ENCODE data around the gene SETD4.

The SETD4 gene

GRCh38 chr21:35994613-35995012, 65.7 kb downstream of the SETD4 start:
- no peak overlapping the region for H3K9ac ChIP-seq (ENCODE audit: low read depth, low read length)
- no peak overlapping the region for H3K4me3 ChIP-seq (ENCODE audit: low read length)
- no peaks in the 10 kb centered on the region for H3K27me3 ChIP-seq (ENCODE audit: insufficient read depth, low read length)
- no peaks in the 10 kb centered on the region for H3K9me3 ChIP-seq (ENCODE audit: insufficient read depth, low read depth, low read length)
- no peaks in the 10 kb centered on the region for H3K36me3 ChIP-seq (ENCODE audit: insufficient read depth, low read depth, low read length)
- no peak overlapping the region for H3K27ac ChIP-seq (ENCODE audit: low read length)
- H3K4me1 ChIP-seq (ENCODE audit: insufficient read depth, low read length) = no peaks in the 10 kb centered on the region

- no peaks in the 10 kb centered on the region for H3K27me3 ChIP-seq (ENCODE audit: insufficient read depth, low read length)
- H3K27ac ChIP-seq (ENCODE audit: low read length) = no peak overlapping the region
- no peaks in the 10 kb centered on the region for H3K9me3 ChIP-seq (ENCODE audit: insufficient read depth, low read depth, low read length)
- no peak overlapping the region for H3K9ac ChIP-seq (ENCODE audit: low read depth, low read length)
- H3K4me1 ChIP-seq (ENCODE audit: insufficient read depth, low read length) = no peaks in the 10 kb centered on the region
- H3K4me3 ChIP-seq (ENCODE audit: low read length) = no peak overlapping the region
- no peaks in the 10 kb centered on the region for H3K36me3 ChIP-seq (ENCODE audit: insufficient read depth, low read depth, low read length)
Observed at GRCh38 chr21:35993875-35994490, 66.3 kb downstream of the SETD4 start.

- no peak overlapping the region for H3K9ac ChIP-seq (ENCODE audit: low read depth, low read length)
- no peaks in the 10 kb centered on the region for H3K36me3 ChIP-seq (ENCODE audit: insufficient read depth, low read depth, low read length)
- H3K4me3 ChIP-seq (ENCODE audit: low read length) = no peak overlapping the region
- H3K9me3 ChIP-seq (ENCODE audit: insufficient read depth, low read depth, low read length) = no peaks in the 10 kb centered on the region
- H3K4me1 ChIP-seq (ENCODE audit: insufficient read depth, low read length) = no peaks in the 10 kb centered on the region
- H3K27ac ChIP-seq (ENCODE audit: low read length) = no peak overlapping the region
- H3K27me3 ChIP-seq (ENCODE audit: insufficient read depth, low read length) = no peaks in the 10 kb centered on the region
Observed at GRCh38 chr21:35991131-35991530, 69.2 kb downstream of the SETD4 start.

DNA sequence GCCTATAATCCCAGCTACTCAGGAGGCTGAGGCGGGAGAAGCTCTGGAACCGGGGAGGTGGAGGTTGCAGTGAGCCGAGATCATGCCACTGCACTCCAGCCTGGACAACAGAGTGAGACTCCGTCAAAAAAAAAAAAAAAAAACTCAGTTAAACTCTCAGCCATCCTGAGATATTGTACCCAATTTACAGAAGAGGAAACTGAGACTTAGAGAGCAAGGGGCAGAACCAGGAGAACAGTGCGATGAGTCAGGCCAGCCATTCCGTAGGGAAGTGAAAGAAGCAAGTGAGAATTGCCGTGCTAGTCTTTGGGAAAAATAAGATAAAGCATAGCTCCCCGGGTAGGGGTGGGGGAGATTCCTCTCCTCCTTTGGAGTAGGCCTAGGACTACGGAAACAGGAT, 69.7 kb downstream of the SETD4 start:
- H3K27ac ChIP-seq (ENCODE audit: low read length) = no peak overlapping the region
- no peak overlapping the region for H3K4me3 ChIP-seq (ENCODE audit: low read length)
- no peaks in the 10 kb centered on the region for H3K27me3 ChIP-seq (ENCODE audit: insufficient read depth, low read length)
- H3K36me3 ChIP-seq (ENCODE audit: insufficient read depth, low read depth, low read length) = no peaks in the 10 kb centered on the region
- no peak overlapping the region for H3K9ac ChIP-seq (ENCODE audit: low read depth, low read length)
- no peaks in the 10 kb centered on the region for H3K4me1 ChIP-seq (ENCODE audit: insufficient read depth, low read length)
- H3K9me3 ChIP-seq (ENCODE audit: insufficient read depth, low read depth, low read length) = no peaks in the 10 kb centered on the region

DNA sequence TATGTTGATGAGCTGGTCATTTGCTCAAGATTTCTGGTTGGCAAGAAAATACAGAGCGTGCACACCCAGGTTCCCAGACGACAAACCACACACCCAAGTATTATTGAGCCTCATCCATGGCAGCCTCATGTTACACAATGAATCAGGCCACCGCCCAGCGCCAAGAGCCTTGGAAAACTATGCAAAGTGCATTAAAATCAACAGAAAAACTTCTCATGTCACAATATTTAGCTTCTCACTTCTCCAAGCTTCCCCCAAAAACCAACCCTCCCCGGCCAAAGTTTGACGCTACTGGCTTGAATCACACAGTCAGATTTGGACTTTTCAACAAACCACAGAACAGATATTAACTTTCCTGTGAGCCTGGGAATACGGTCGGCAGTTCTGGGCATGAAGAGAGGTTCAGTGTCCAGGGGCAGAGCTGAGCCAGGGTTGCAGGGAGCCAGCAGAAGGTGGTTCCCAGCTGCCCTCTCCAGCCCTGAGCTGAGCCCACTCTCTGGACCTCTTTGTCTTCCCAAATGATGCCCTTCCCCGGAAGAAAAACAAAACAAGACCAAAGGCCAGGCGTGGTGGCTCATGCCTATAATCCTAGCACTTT, 71.1 kb downstream of the SETD4 start:
- Histone ChIP-seq H3K36me3 (ENCODE audit: insufficient read depth, low read depth, low read length) (no peaks in the 10 kb centered on the region), H3K9ac (ENCODE audit: low read depth, low read length) (no peak overlapping the region), H3K4me3 (ENCODE audit: low read length) (no peak overlapping the region), H3K4me1 (ENCODE audit: insufficient read depth, low read length) (no peaks in the 10 kb centered on the region), H3K27me3 (ENCODE audit: insufficient read depth, low read length) (no peaks in the 10 kb centered on the region), H3K27ac (ENCODE audit: low read length) (no peak overlapping the region), H3K9me3 (ENCODE audit: insufficient read depth, low read depth, low read length) (no peaks in the 10 kb centered on the region)

DNA sequence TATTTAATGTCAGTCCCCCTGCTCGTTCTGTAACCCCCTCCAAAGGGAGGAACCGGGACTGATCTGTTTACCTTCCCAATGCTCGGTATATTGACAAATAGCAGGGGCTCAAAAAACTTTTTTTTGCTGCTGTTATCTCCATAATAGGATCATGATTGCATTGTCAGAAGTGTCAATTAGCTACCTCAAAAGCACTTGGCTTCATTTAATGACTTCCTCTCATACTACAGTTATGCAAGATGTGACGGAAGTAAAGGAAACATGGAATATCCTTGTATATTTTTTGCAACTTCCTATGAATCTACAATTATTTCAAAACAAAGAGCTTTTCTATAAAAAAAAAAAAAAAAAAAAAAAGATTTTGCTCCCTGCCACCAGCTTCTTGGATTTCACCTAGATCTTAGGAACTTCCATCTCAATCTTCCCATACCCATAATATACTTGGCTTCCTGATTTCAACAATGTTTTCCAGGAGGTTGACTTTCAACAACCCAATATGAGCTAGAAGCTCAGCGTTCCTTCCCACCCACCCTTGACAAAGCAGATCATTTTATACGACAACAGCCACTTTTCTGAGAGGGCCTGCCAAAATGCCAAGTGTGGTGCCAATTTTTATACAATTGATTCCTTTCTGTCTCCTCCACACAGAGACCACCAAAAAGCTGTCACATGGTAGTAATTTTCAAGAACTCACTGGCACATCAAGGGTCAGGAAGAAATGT, 71.7 kb downstream of the SETD4 start:
- Histone ChIP-seq H3K27ac (ENCODE audit: low read length) (no peak overlapping the region), H3K4me1 (ENCODE audit: insufficient read depth, low read length) (no peaks in the 10 kb centered on the region), H3K27me3 (ENCODE audit: insufficient read depth, low read length) (no peaks in the 10 kb centered on the region), H3K9ac (ENCODE audit: low read depth, low read length) (no peak overlapping the region), H3K36me3 (ENCODE audit: insufficient read depth, low read depth, low read length) (no peaks in the 10 kb centered on the region), H3K4me3 (ENCODE audit: low read length) (no peak overlapping the region), H3K9me3 (ENCODE audit: insufficient read depth, low read depth, low read length) (no peaks in the 10 kb centered on the region)

GRCh38 chr21:35987475-35987874, 72.9 kb downstream of the SETD4 start:
- Histone ChIP-seq H3K27me3 (ENCODE audit: insufficient read depth, low read length) (no peaks in the 10 kb centered on the region), H3K36me3 (ENCODE audit: insufficient read depth, low read depth, low read length) (no peaks in the 10 kb centered on the region), H3K9me3 (ENCODE audit: insufficient read depth, low read depth, low read length) (no peaks in the 10 kb centered on the region), H3K4me1 (ENCODE audit: insufficient read depth, low read length) (no peaks in the 10 kb centered on the region), H3K4me3 (ENCODE audit: low read length) (no peak overlapping the region), H3K27ac (ENCODE audit: low read length) (no peak overlapping the region), H3K9ac (ENCODE audit: low read depth, low read length) (no peak overlapping the region)

DNA sequence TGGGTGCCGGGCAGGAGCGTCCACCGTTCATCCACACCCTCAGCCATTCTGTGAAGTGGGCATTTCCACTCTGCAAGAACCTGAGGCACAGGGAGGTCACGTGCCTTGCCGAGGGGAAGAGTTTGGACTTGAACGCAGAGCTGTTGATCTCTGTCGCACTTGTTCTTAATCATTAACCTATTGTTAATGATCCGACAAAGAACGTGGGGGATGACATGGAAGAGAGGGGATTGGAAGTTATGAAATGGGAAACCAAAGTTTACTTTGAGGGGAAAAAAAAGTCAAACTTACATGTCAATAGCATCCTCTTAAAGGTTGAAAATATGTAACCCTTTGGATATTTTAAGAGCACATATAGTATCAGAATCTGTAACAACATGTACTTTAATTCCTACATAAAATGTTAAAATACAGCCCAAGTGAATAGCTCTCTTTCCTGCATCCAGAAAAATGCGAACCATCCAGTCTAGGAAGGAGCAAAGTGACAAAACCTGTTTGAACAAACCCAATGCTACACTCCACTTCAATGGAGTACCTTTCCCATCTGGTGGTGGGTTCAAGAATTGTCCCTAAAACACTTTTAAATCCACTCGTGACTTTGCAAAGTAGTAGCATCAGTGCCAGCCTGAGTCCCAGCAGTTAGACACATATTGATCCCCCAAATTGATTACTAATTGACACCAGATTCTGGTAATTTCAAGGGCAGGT, 75.5 kb downstream of the SETD4 start:
- Histone ChIP-seq H3K9me3 (ENCODE audit: insufficient read depth, low read depth, low read length) (no peaks in the 10 kb centered on the region), H3K4me1 (ENCODE audit: insufficient read depth, low read length) (no peaks in the 10 kb centered on the region), H3K27me3 (ENCODE audit: insufficient read depth, low read length) (no peaks in the 10 kb centered on the region), H3K4me3 (ENCODE audit: low read length) (no peak overlapping the region), H3K36me3 (ENCODE audit: insufficient read depth, low read depth, low read length) (no peaks in the 10 kb centered on the region), H3K27ac (ENCODE audit: low read length) (no peak overlapping the region), H3K9ac (ENCODE audit: low read depth, low read length) (no peak overlapping the region)
